Activated CD8-positive, alpha-beta memory T cell treated with anti-CD3 and anti-CD28 coated beads for 4 hours (primary cell): Measurements from ENCODE around the gene OAF.
"Not testable (repeated sequence)": the region's sequence is repeated elsewhere in the genome, so short reads cannot be mapped to it uniquely, and the experiment has no call there.

Experiments
- DNase-seq, 2 donors: peaks; one replicate each; pipeline ENCODE4 v3.0.0-alpha.2; 2020; ENCODE audit warnings: low read depth in 2 of 2

The OAF gene

GRCh38 chr11:120240866-120241265, 30.0 kb downstream of the OAF start:
- DNase-seq, result no peak

GRCh38 chr11:120241277-120241676, 30.4 kb downstream of the OAF start:
- DNase-seq, result no peak

- no peak for DNase-seq
Observed at GRCh38 chr11:120243221-120243620, 32.4 kb downstream of the OAF start.

GRCh38 chr11:120244476-120245365, 33.9 kb downstream of the OAF start:
- DNase-seq, result no peak

GRCh38 chr11:120245434-120245833, 34.6 kb downstream of the OAF start:
- no peak for DNase-seq

GRCh38 chr11:120248551-120249278, 37.9 kb downstream of the OAF start:
- no peak for DNase-seq

- no peak for DNase-seq
Observed at GRCh38 chr11:120249279-120250262, 38.7 kb downstream of the OAF start.

GRCh38 chr11:120253377-120253776, 42.5 kb downstream of the OAF start:
- DNase-seq, result not testable (repeated sequence)

GRCh38 chr11:120254788-120255518, 44.1 kb downstream of the OAF start:
- DNase-seq, result no peak

GRCh38 chr11:120255519-120255866, 44.7 kb downstream of the OAF start:
- DNase-seq, result no peak

GRCh38 chr11:120256178-120256577, 45.3 kb downstream of the OAF start:
- DNase-seq, result no peak

GRCh38 chr11:120256779-120257178, 45.9 kb downstream of the OAF start:
- no peak for DNase-seq

GRCh38 chr11:120257346-120257745, 46.5 kb downstream of the OAF start:
- DNase-seq, result no peak

- DNase-seq, result no peak
Observed at GRCh38 chr11:120258661-120259060, 47.8 kb downstream of the OAF start.

GRCh38 chr11:120259241-120259640, 48.4 kb downstream of the OAF start:
- no peak for DNase-seq

- no peak for DNase-seq
Observed at GRCh38 chr11:120259988-120260565, 49.2 kb downstream of the OAF start.

- DNase-seq, result no peak
Observed at GRCh38 chr11:120260616-120261015, 49.8 kb downstream of the OAF start.

- DNase-seq, result no peak
Observed at GRCh38 chr11:120261321-120261720, 50.5 kb downstream of the OAF start.

GRCh38 chr11:120261931-120262330, 51.1 kb downstream of the OAF start:
- no peak for DNase-seq

- DNase-seq, result no peak
Observed at GRCh38 chr11:120267319-120267718, 56.5 kb downstream of the OAF start.

- no peak for DNase-seq
Observed at GRCh38 chr11:120268686-120269085, 57.9 kb downstream of the OAF start.
